ENCODE measurements around the gene DYRK1B. TPM values are rescaled to one million over a fixed set of nuclear protein-coding genes. Genes with fewer than 3 reads are reported as not detected.

DYRK1B gene
- total RNA-seq, 2 experiments from 2014 or later, result 4.5 to 4.8 TPM

GRCh38 chr19:39828015-39828653 lies 5.8 kb downstream of the DYRK1B start:
- intact Hi-C loops (cut with micrococcal nuclease), result no loop called here
- peak overlapping the region; percentile 48 for H3K4me3 Mint-ChIP-seq
- no peaks in the 10 kb centered on the region for H3K9me3 Mint-ChIP-seq
- ChIA-PET POLR2A (interaction anchor here (1.2 to 1.3 kb wide), 2 partner anchors 17 to 18 kb away, joined by 5 read pairs; partner anchors contain the start of gene FBL), CTCF (interaction anchor here (0.8 to 1.9 kb wide), 2 partner anchors 15 to 35 kb away, joined by 3 to 9 read pairs; no protein-coding TSS in a partner anchor)
- peak overlapping the region; percentile 63 for H3K27ac Mint-ChIP-seq
- peaks cover 26% of the 10 kb centered on the region for H3K36me3 Mint-ChIP-seq
- DNase-seq, result no peak
- peaks cover 21% of the 10 kb centered on the region for H3K4me1 Mint-ChIP-seq (ENCODE audit: low read depth)
- H3K27me3 Mint-ChIP-seq, result no peaks in the 10 kb centered on the region

GRCh38 chr19:39827216-39827615 lies 6.7 kb downstream of the DYRK1B start:
- intact Hi-C loops (cut with micrococcal nuclease), result no loop called here
- H3K4me3 Mint-ChIP-seq, result no peak overlapping the region
- H3K27me3 Mint-ChIP-seq, result no peaks in the 10 kb centered on the region
- no peaks in the 10 kb centered on the region for H3K9me3 Mint-ChIP-seq
- H3K4me1 Mint-ChIP-seq (ENCODE audit: low read depth), result peaks cover 13% of the 10 kb centered on the region
- peaks cover 26% of the 10 kb centered on the region for H3K36me3 Mint-ChIP-seq
- no peak overlapping the region for H3K27ac Mint-ChIP-seq
- no peak for DNase-seq
- ChIA-PET CTCF (interaction anchor here (1.9 kb wide), 1 partner anchor 16 kb away, joined by 9 read pairs; no protein-coding TSS in a partner anchor), POLR2A (no interaction called here)

DNA sequence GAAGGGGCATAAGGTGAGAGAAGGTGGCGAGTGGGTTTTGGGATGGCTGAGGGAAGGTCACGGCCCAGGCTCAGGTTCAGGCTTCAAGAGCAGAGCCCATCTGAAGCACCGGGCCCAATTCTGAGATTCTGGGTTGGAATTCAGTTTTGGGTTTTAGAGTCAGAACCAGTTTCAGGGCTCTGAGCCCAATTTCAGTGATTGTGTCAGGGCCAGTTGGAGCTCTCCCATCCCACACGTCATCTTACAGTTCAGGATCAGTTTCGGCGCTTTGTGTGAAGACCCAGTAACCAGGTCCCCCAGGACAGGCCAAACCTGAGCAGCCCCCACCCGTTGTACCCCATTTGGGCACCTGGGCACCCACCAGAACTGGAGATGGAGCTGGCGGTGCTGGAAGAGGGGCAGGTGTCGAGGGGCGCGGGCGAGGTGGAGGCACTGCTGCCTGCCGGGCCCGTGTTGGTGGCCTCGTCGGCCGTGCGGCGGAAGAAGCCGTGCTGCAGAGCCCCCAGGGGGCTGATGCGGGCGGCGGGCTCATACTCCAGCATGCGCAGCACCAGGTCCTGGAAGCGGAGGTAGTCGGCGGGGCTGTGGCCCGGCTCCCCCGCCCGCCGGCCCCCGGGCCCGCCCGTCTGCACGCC lies 7.5 kb downstream of the DYRK1B start:
- H3K4me1 Mint-ChIP-seq (ENCODE audit: low read depth), result peaks cover 8% of the 10 kb centered on the region
- no peaks in the 10 kb centered on the region for H3K9me3 Mint-ChIP-seq
- no peak overlapping the region for H3K27ac Mint-ChIP-seq
- DNase-seq, result no peak
- H3K27me3 Mint-ChIP-seq, result no peaks in the 10 kb centered on the region
- no peak overlapping the region for H3K4me3 Mint-ChIP-seq
- intact Hi-C loops (cut with micrococcal nuclease), result no loop called here
- CTCF ChIA-PET, result interaction anchor here (2.9 kb wide), 1 partner anchor 17 kb away, joined by 11 read pairs; no protein-coding TSS in a partner anchor
- H3K36me3 Mint-ChIP-seq, result peaks cover 26% of the 10 kb centered on the region
- POLR2A ChIA-PET, result no interaction called here

GRCh38 chr19:39825531-39826076 lies 8.4 kb downstream of the DYRK1B start:
- peaks cover 8% of the 10 kb centered on the region for H3K4me1 Mint-ChIP-seq (ENCODE audit: low read depth)
- H3K36me3 Mint-ChIP-seq, result peaks cover 20% of the 10 kb centered on the region
- intact Hi-C loops (cut with micrococcal nuclease), result no loop called here
- H3K4me3 Mint-ChIP-seq, result no peak overlapping the region
- no peak overlapping the region for H3K27ac Mint-ChIP-seq
- POLR2A ChIA-PET, result interaction anchor here (1.6 kb wide), 1 partner anchor 8 kb away, joined by 9 read pairs; the partner anchor contains the start of gene DYRK1B
- no peaks in the 10 kb centered on the region for H3K27me3 Mint-ChIP-seq
- no peak for DNase-seq
- H3K9me3 Mint-ChIP-seq, result no peaks in the 10 kb centered on the region
- CTCF ChIA-PET, result interaction anchor here (0.8 to 2.9 kb wide), 3 partner anchors 9 to 33 kb away, joined by 3 to 11 read pairs (median 4); partner anchors contain the start of gene DYRK1B

DNA sequence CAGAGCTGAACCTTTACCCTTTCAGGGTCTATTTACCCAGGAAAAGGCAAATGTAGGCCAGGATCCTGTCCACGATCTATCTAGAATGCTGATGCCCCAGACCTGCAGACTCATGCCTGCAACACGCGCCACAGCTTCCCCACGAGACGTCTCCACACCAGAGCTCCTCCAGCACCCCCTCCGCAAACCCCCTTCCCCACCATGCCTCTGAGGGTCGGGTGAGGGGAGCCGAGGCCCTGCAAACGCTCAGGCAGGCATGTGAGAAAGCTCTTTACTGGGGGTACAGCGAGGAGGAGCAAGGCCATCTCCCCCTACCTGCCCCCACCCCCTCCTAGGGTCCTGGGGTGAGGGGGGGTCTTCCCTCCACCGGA lies 8.9 kb downstream of the DYRK1B start:
- ChIA-PET POLR2A (interaction anchor here (1.6 kb wide), 1 partner anchor 8 kb away, joined by 9 read pairs; the partner anchor contains the start of gene DYRK1B), CTCF (interaction anchor here (0.8 to 2.9 kb wide), 3 partner anchors 9 to 33 kb away, joined by 3 to 11 read pairs (median 4); partner anchors contain the start of gene DYRK1B)
- no peaks in the 10 kb centered on the region for H3K9me3 Mint-ChIP-seq
- DNase-seq, result no peak
- intact Hi-C loops (cut with micrococcal nuclease), result no loop called here
- H3K27ac Mint-ChIP-seq, result no peak overlapping the region
- H3K4me1 Mint-ChIP-seq (ENCODE audit: low read depth), result peaks cover 8% of the 10 kb centered on the region
- no peaks in the 10 kb centered on the region for H3K27me3 Mint-ChIP-seq
- no peak overlapping the region for H3K4me3 Mint-ChIP-seq
- H3K36me3 Mint-ChIP-seq, result peaks cover 16% of the 10 kb centered on the region

DNA sequence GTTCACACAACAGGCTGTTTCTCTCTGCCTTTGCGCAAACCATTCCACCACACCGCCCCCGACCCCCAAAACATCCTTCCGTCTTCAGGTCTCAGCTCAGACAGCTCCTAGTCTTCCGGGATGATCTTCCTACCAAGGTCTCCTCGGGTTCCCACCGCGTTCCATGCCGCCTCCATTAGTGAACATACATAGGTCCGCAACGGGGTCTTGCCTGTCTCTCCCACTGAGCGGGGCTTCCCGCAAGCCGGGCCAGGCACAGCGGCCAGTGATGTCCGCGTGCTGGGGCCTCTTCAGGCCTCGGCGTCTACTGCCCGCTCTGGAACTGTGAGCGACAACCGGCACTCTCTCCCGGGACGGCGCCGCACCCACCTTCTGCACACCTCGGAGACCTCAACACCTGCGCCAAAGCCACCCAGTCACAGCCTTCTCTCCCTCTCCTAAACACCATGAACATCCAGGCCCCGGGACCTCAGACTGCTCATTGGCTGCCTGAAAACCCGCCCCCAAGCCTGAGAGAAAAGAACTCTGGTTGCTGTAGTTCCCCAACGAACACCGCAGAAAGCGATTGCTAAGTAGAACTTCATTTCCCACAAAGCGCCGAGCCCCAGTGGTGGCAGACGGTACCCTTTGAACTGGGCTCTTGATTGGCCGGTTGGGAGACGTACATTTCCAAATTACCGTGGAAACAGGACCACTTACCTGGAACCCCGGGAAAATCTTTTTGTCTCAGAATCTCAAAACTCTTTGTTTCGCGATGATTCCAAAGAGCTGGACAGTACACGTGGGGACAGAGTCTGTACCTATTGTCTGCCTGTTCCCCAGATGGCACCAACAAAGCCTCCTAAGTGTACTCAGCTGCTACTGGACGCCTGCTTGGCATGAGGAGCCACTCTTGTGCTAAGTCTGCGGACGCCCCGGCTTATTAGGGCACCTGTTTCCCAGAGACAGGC lies 9.5 kb downstream of the DYRK1B start:
- Mint-ChIP-seq H3K36me3 (peaks cover 13% of the 10 kb centered on the region), H3K27me3 (no peaks in the 10 kb centered on the region), H3K9me3 (no peaks in the 10 kb centered on the region), H3K4me1 (ENCODE audit: low read depth) (peaks cover 8% of the 10 kb centered on the region), H3K27ac (no peak overlapping the region), H3K4me3 (no peak overlapping the region)
- ChIA-PET CTCF (interaction anchor here (0.8 to 2.9 kb wide), 3 partner anchors 10 to 32 kb away, joined by 3 to 11 read pairs (median 4); partner anchors contain the start of gene DYRK1B), POLR2A (interaction anchor here (1.6 kb wide), 1 partner anchor 9 kb away, joined by 9 read pairs; the partner anchor contains the start of gene DYRK1B)
- peak; percentile 94 for DNase-seq
- intact Hi-C loops (cut with micrococcal nuclease), result loop anchor here (1.0 kb wide), 2 partner anchors 9 to 31 kb away; no protein-coding TSS in a partner anchor

GRCh38 chr19:39823686-39824085 lies 10.3 kb downstream of the DYRK1B start:
- Mint-ChIP-seq H3K4me3 (no peak overlapping the region), H3K4me1 (ENCODE audit: low read depth) (peaks cover 7% of the 10 kb centered on the region), H3K27me3 (no peaks in the 10 kb centered on the region), H3K36me3 (peaks cover 8% of the 10 kb centered on the region), H3K9me3 (no peaks in the 10 kb centered on the region), H3K27ac (no peak overlapping the region)
- ChIA-PET POLR2A (no interaction called here), CTCF (interaction anchor here (2.9 kb wide), 1 partner anchor 20 kb away, joined by 11 read pairs; no protein-coding TSS in a partner anchor)
- DNase-seq, result no peak
- intact Hi-C loops (cut with micrococcal nuclease), result loop anchor here (1.0 kb wide), 2 partner anchors 10 to 30 kb away; no protein-coding TSS in a partner anchor

DNA sequence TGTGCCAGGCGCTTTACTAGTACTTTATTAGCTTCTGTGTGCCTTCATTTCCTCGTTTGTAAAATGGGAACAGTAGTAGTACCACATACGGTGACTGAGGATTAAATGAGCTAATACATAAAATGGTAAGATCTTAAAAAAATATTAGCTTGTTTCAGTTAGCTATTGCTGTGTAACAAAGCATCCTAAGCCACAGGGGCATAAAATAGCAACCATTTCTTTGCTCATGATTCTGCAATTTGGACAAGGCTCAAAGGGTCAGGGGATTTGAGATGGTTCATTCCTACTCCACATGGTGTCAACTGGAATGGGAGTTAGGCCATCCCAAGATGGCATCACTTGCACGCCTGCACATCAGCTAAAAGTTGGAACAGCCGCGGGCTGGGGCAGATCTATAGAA lies 13.3 kb downstream of the DYRK1B start:
- ChIA-PET CTCF (interaction anchor here (0.9 to 1.9 kb wide), 3 partner anchors 23 to 53 kb away, joined by 3 to 13 read pairs (median 5); no protein-coding TSS in a partner anchor), POLR2A (interaction anchor here (0.7 kb wide), 1 partner anchor 21 kb away, joined by 3 read pairs; no protein-coding TSS in a partner anchor)
- DNase-seq, result no peak
- intact Hi-C loops (cut with micrococcal nuclease), result no loop called here
- H3K27ac Mint-ChIP-seq, result no peak overlapping the region
- H3K4me1 Mint-ChIP-seq (ENCODE audit: low read depth), result peaks cover 3% of the 10 kb centered on the region
- H3K4me3 Mint-ChIP-seq, result no peak overlapping the region
- no peaks in the 10 kb centered on the region for H3K9me3 Mint-ChIP-seq
- no peaks in the 10 kb centered on the region for H3K27me3 Mint-ChIP-seq
- peaks cover 6% of the 10 kb centered on the region for H3K36me3 Mint-ChIP-seq

- Mint-ChIP-seq H3K27ac (no peak overlapping the region), H3K36me3 (peaks cover 6% of the 10 kb centered on the region), H3K27me3 (no peaks in the 10 kb centered on the region), H3K9me3 (no peaks in the 10 kb centered on the region), H3K4me1 (ENCODE audit: low read depth) (peaks cover 3% of the 10 kb centered on the region), H3K4me3 (no peak overlapping the region)
- intact Hi-C loops (cut with micrococcal nuclease), result no loop called here
- CTCF ChIA-PET, result interaction anchor here (1.6 kb wide), 1 partner anchor 24 kb away, joined by 5 read pairs; no protein-coding TSS in a partner anchor
- POLR2A ChIA-PET, result no interaction called here
- no peak for DNase-seq
Observed at GRCh38 chr19:39819786-39820185, 14.2 kb downstream of the DYRK1B start.

- intact Hi-C loops (cut with micrococcal nuclease), result no loop called here
- no peaks in the 10 kb centered on the region for H3K9me3 Mint-ChIP-seq
- H3K4me1 Mint-ChIP-seq (ENCODE audit: low read depth), result peaks cover 3% of the 10 kb centered on the region
- CTCF ChIA-PET, result interaction anchor here (1.0 kb wide), 1 partner anchor 26 kb away, joined by 4 read pairs; no protein-coding TSS in a partner anchor
- POLR2A ChIA-PET, result no interaction called here
- no peak overlapping the region for H3K27ac Mint-ChIP-seq
- no peak for DNase-seq
- no peaks in the 10 kb centered on the region for H3K27me3 Mint-ChIP-seq
- H3K4me3 Mint-ChIP-seq, result no peak overlapping the region
- peaks cover 6% of the 10 kb centered on the region for H3K36me3 Mint-ChIP-seq
Observed at GRCh38 chr19:39818626-39819097, 15.3 kb downstream of the DYRK1B start.

DNA sequence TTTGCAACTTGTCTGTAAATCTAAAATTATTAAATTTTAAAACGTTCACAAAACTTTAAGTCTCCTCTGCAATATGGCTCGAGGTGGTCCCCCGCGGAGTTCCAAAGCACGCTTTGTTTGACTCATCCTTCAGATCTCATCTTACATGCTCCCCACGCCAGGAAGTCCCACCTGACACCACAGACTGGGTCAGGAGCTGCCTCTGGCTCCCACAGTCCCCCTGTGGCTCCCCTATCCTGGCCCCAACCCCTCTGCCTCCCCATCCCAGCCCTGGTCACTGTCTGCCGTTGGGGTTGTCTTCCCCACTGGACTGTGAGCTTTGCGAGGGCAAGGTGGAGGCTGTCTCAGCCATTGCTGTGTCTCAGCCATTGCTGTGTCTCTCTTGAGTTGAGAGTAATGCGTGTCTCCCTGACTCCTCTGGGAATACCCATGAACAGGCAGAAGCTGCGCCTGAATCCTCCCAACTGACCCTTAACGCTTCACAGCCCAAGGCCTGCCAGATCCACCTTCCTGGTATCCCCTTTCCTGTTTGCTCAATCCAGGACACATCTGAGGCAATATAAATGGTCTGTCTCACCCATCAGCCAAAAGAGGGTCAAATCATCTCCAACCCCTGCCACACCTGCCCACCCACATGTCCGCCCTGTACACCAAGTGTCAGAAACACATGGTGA lies 15.9 kb downstream of the DYRK1B start:
- intact Hi-C loops (cut with micrococcal nuclease), result no loop called here
- Mint-ChIP-seq H3K4me3 (no peak overlapping the region), H3K9me3 (no peaks in the 10 kb centered on the region), H3K27ac (no peak overlapping the region), H3K36me3 (peaks cover 6% of the 10 kb centered on the region), H3K4me1 (ENCODE audit: low read depth) (peaks cover 3% of the 10 kb centered on the region), H3K27me3 (no peaks in the 10 kb centered on the region)
- DNase-seq, result no peak
- POLR2A ChIA-PET, result no interaction called here
- CTCF ChIA-PET, result no interaction called here

Data from activated CD4-positive, alpha-beta memory T cell treated with anti-CD3 and anti-CD28 coated beads for 36 hours (primary cell).